H7 (cell line): ENCODE data around the gene TEX22. TPM values are rescaled to one million over a fixed set of nuclear protein-coding genes. Genes with fewer than 3 reads are reported as not detected.

Source experiments
- DNase-seq: peaks from one replicate; pipeline ENCODE4 v3.0.0; 2012
- H3K27me3 ChIP-seq: 2 replicates; pipeline ENCODE4 v1.6.0; 2011; ENCODE audit warnings: mild to moderate bottlenecking, low read length; ENCODE audit not compliant: control insufficient read depth, insufficient read depth
- H3K36me3 ChIP-seq: replicated peaks from 2 replicates; pipeline ENCODE4 v1.5.1; 2011; ENCODE audit warnings: low read length; ENCODE audit not compliant: control insufficient read depth, insufficient read depth
- H3K4me3 ChIP-seq: 2 replicates; pipeline ENCODE4 v1.5.1; 2011; ENCODE audit warnings: low read depth, mild to moderate bottlenecking, control low read depth, low read length, moderate library complexity; ENCODE audit not compliant: insufficient read depth
- total RNA-seq: library from RNA; depleted of rRNA; stranded (reverse); fragments of >200 nt; shearing (Covaris generic); gene quantifications from 2 replicates; pipeline ENCODE4 v1.2.3, GENCODE V29; 2014

Gene TEX22
- total RNA-seq, 1 experiment from 2014 or later, result 0.42 TPM

- H3K36me3 ChIP-seq, result peaks cover 4% of the 10 kb centered on the region
- no peaks in the 10 kb centered on the region for H3K27me3 ChIP-seq
- DNase-seq, result no peak
- no peak overlapping the region for H3K4me3 ChIP-seq
Observed at GRCh38 chr14:105385322-105385637, 13.1 kb upstream of the TEX22 start.

GRCh38 chr14:105385698-105386365, 12.5 kb upstream of the TEX22 start:
- no peak for DNase-seq
- H3K36me3 ChIP-seq, result peaks cover 4% of the 10 kb centered on the region
- no peaks in the 10 kb centered on the region for H3K27me3 ChIP-seq
- no peak overlapping the region for H3K4me3 ChIP-seq

GRCh38 chr14:105386581-105387529, 11.5 kb upstream of the TEX22 start:
- Histone ChIP-seq H3K27me3 (no peaks in the 10 kb centered on the region), H3K36me3 (peaks cover 4% of the 10 kb centered on the region), H3K4me3 (no peak overlapping the region)
- no peak for DNase-seq

- peaks cover 4% of the 10 kb centered on the region; the same call in 1 of the 2 replicates for H3K36me3 ChIP-seq
- no peak for DNase-seq
- H3K4me3 ChIP-seq, result no peak overlapping the region
- no peaks in the 10 kb centered on the region for H3K27me3 ChIP-seq
Observed at GRCh38 chr14:105387530-105387922, 10.8 kb upstream of the TEX22 start.

GRCh38 chr14:105388110-105388951, 10.0 kb upstream of the TEX22 start:
- no peak overlapping the region for H3K4me3 ChIP-seq
- DNase-seq, result no peak
- 0 out of 2 replicates have a peak, but pooled peaks cover 2% of the 10 kb centered on the region for H3K36me3 ChIP-seq
- no peaks in the 10 kb centered on the region for H3K27me3 ChIP-seq

GRCh38 chr14:105388976-105389375, 9.4 kb upstream of the TEX22 start:
- no peaks in the 10 kb centered on the region for H3K36me3 ChIP-seq
- no peaks in the 10 kb centered on the region for H3K27me3 ChIP-seq
- no peak for DNase-seq
- no peak overlapping the region for H3K4me3 ChIP-seq

GRCh38 chr14:105389534-105389933, 8.8 kb upstream of the TEX22 start:
- DNase-seq, result no peak
- Histone ChIP-seq H3K27me3 (no peaks in the 10 kb centered on the region), H3K4me3 (no peak overlapping the region), H3K36me3 (no peaks in the 10 kb centered on the region)

GRCh38 chr14:105389976-105390848, 8.1 kb upstream of the TEX22 start:
- no peaks in the 10 kb centered on the region for H3K27me3 ChIP-seq
- H3K36me3 ChIP-seq, result no peaks in the 10 kb centered on the region
- no peak for DNase-seq
- H3K4me3 ChIP-seq, result no peak overlapping the region

GRCh38 chr14:105390849-105391500, 7.4 kb upstream of the TEX22 start:
- no peaks in the 10 kb centered on the region for H3K27me3 ChIP-seq
- DNase-seq, result no peak
- H3K36me3 ChIP-seq, result no peaks in the 10 kb centered on the region
- H3K4me3 ChIP-seq, result no peak overlapping the region

- H3K36me3 ChIP-seq, result no peaks in the 10 kb centered on the region
- no peak for DNase-seq
- H3K4me3 ChIP-seq, result no peak overlapping the region
- no peaks in the 10 kb centered on the region for H3K27me3 ChIP-seq
Observed at GRCh38 chr14:105391541-105391940, 6.8 kb upstream of the TEX22 start.

- Histone ChIP-seq H3K4me3 (no peak overlapping the region), H3K27me3 (no peaks in the 10 kb centered on the region; the same call in 1 of the 2 replicates), H3K36me3 (no peaks in the 10 kb centered on the region)
- no peak for DNase-seq
Observed at GRCh38 chr14:105392131-105393090, 5.9 kb upstream of the TEX22 start.

- Histone ChIP-seq H3K4me3 (no peak overlapping the region), H3K36me3 (no peaks in the 10 kb centered on the region), H3K27me3 (no peaks in the 10 kb centered on the region; the same call in 1 of the 2 replicates)
- no peak for DNase-seq
Observed at GRCh38 chr14:105393151-105393550, 5.2 kb upstream of the TEX22 start.
